GM12878 (cell line): Measurements from ENCODE around the gene ATP2C2. TPM values are rescaled to one million over a fixed set of nuclear protein-coding genes. Genes with fewer than 3 reads are reported as not detected.

Experiments
- BCLAF1 ChIP-seq: fragments of 450-650 bp; IDR thresholded peaks from 2 replicates; pipeline ENCODE4 v1.6.1; 2017; ENCODE audit warnings: antibody characterized with exemption, mild to moderate bottlenecking, moderate library complexity
- EGR1 ChIP-seq, 2 experiments: IDR thresholded peaks; 1 replicate in 1 of 2; 2 replicates in 1 of 2; pipeline ENCODE4 v1.6.1; 2011 to 2012; ENCODE audit warnings: low read depth in 2 of 2, low read length in 2 of 2, borderline replicate concordance in 1 of 2, mild to moderate bottlenecking in 1 of 2, moderate library complexity in 1 of 2
- MYB ChIP-seq: fragments of 150-350 bp; IDR thresholded peaks from 2 replicates; pipeline ENCODE4 v1.6.1; 2014; ENCODE audit warnings: mild to moderate bottlenecking, low read depth, low read length, borderline replicate concordance
- NFXL1 ChIP-seq: fragments of 450-650 bp; IDR thresholded peaks from 2 replicates; pipeline ENCODE4 v1.6.1; 2017; ENCODE audit warnings: antibody characterized with exemption, mild to moderate bottlenecking, borderline replicate concordance
- RAD21 ChIP-seq: IDR thresholded peaks from 2 replicates; pipeline ENCODE4 v1.6.1; 2011; ENCODE audit warnings: mild to moderate bottlenecking, low read depth, low read length, moderate library complexity; ENCODE audit not compliant: insufficient read depth
- RUNX3 ChIP-seq: IDR thresholded peaks from 2 replicates; pipeline ENCODE4 v1.6.1; 2012; ENCODE audit warnings: low read length, inconsistent platforms
- SKIL ChIP-seq: fragments of 450-650 bp; IDR thresholded peaks from 2 replicates; pipeline ENCODE4 v1.6.1; 2017; ENCODE audit warnings: mild to moderate bottlenecking, low read depth, inconsistent platforms; ENCODE audit not compliant: poor library complexity, severe bottlenecking
- SMARCA5 ChIP-seq: fragments of 450-650 bp; IDR thresholded peaks from 2 replicates; pipeline ENCODE4 v1.6.1; 2017; ENCODE audit warnings: mild to moderate bottlenecking
- ZBTB33 ChIP-seq: fragments of 450-650 bp; IDR thresholded peaks from 2 replicates; pipeline ENCODE4 v1.6.1; 2017; ENCODE audit warnings: mild to moderate bottlenecking
- polyA plus RNA-seq, 11 experiments: library from polyadenylated mRNA; depleted of rRNA in 4 of 11; unstranded in 6 of 11; stranded (reverse) in 5 of 11; fragments of >200 nt; fragmentation: Nextera tagmentation in 4 of 11; fragmentation: Illumina TruSeq in 1 of 11; extraction: Ambion mirVana in 4 of 11; extraction: Trizol in 1 of 11; gene quantifications; 1 replicate in 1 of 11; 2 replicates in 10 of 11; pipeline versions ENCODE4 v1.2.1 to v1.2.3, GENCODE V29; 2011 to 2016; ENCODE audit warnings: inconsistent platforms in 2 of 11, missing spikeins in 2 of 11, low read depth in 1 of 11
- total RNA-seq, 4 experiments: library from RNA; depleted of rRNA in 3 of 4; stranded (reverse); fragments of >200 nt in 3 of 4; fragmentation: Illumina TruSeq in 1 of 4; extraction: Trizol in 1 of 4; gene quantifications; 2 replicates each; pipeline versions ENCODE4 v1.2.1 to v1.2.3, GENCODE V29; 2013 to 2021

Gene ATP2C2
- total and polyA plus RNA-seq, 10 of the 15 experiments (the other 5 are each of a cell fraction or from before 2014, with no cell fraction given), result 0.05 to 0.19 TPM; not detected in 8

GRCh38 chr16:84511180-84511800 lies 143.0 kb downstream of the ATP2C2 start (continued):
- TF ChIP-seq NFXL1 (no peak), RAD21 (peak; percentile 96), SKIL (peak; percentile 42), MYB (0 out of 2 replicates have a peak, but pooled peaks have one; percentile 35), BCLAF1 (no peak), SMARCA5 (peak; percentile 62; the same call in 1 of the 2 replicates), ZBTB33 (no peak), EGR1 (IDR thresholded peaks at IDR 0.05; ENCODE audit: borderline replicate concordance in 1 of 2, low read depth in 2 of 2, low read length in 2 of 2) (0 out of 3 replicates have a peak, but pooled peaks of 1 of the 2 experiments have one; percentile 3), RUNX3 (peak; percentile 84)
- TF ChIP-seq, all 136 proteins: peak for 21
